ENCODE measurements around the gene PITPNM3. TPM values are rescaled to one million over a fixed set of nuclear protein-coding genes. Genes with fewer than 3 reads are reported as not detected.

The PITPNM3 gene
- total and polyA plus RNA-seq, 2 of the 8 experiments (the other 6 are each of a cell fraction or from before 2014, with no cell fraction given), result 1.7 to 3.1 TPM

GRCh38 chr17:6557040-6557438, 684 bp upstream of the PITPNM3 start:
- TF ChIP-seq EGR1 (IDR thresholded peaks at IDR 0.05; ENCODE audit: borderline replicate concordance, low read depth, low read length) (no peak), TAF1 (IDR thresholded peaks at IDR 0.05; ENCODE audit: low read depth, low read length) (no peak), SUZ12 (IDR thresholded peaks at IDR 0.05; ENCODE audit: low read length) (peak; percentile 47), NRF1 (IDR thresholded peaks at IDR 0.05; ENCODE audit: low read depth, low read length) (no peak), RXRA (IDR thresholded peaks at IDR 0.05; ENCODE audit: insufficient read depth, low read depth, low read length) (no peak)
- Histone ChIP-seq H3K4me1 (replicated peaks in 1 of 4; ENCODE audit: control insufficient read depth in 3 of 4, insufficient read depth in 4 of 4, low read length in 3 of 4) (peaks cover 4 to 13% (median 10%) of the 10 kb centered on the region in 4 experiments), H3K23me2 (ENCODE audit: low read depth, low read length) (peaks cover 14% of the 10 kb centered on the region; the same call in 1 of the 2 replicates), H2AK5ac (ENCODE audit: low read depth, low read length) (no peak overlapping the region), H3K4me2 (ENCODE audit: insufficient read depth in 1 of 2, low read depth in 2 of 2, low read length in 2 of 2) (peak overlapping the region; percentile 72 to 83), H3K14ac (ENCODE audit: insufficient read length) (no peak overlapping the region), H3K4ac (replicated peaks; ENCODE audit: insufficient read length, low read depth, low read length) (no peak overlapping the region), H4K8ac (ENCODE audit: extremely low read depth, insufficient read depth, low read length) (no peak overlapping the region), H3K27me3 (replicated peaks in 1 of 4; ENCODE audit: control insufficient read depth in 3 of 4, extremely low read depth in 1 of 4, insufficient read depth in 3 of 4, low read length in 3 of 4) (peaks cover 14 to 42% (median 36%) of the 10 kb centered on the region in 4 experiments), H2BK12ac (ENCODE audit: low read depth, low read length) (no peak overlapping the region), H4K91ac (replicated peaks; ENCODE audit: insufficient read length, low read length) (no peak overlapping the region), H4K20me1 (replicated peaks in 1 of 2; ENCODE audit: control insufficient read depth in 1 of 2, insufficient read depth in 2 of 2, low read length in 2 of 2) (peaks cover 0 to 5% of the 10 kb centered on the region in 2 experiments), H2BK20ac (ENCODE audit: low read length) (no peak overlapping the region), H3K23ac (ENCODE audit: insufficient read length) (no peak overlapping the region), H2BK120ac (replicated peaks; ENCODE audit: low read depth, low read length) (no peak overlapping the region), H4K5ac (ENCODE audit: insufficient read length, low read depth, low read length) (no peak overlapping the region), H2BK15ac (ENCODE audit: low read length) (no peak overlapping the region), H3K79me2 (ENCODE audit: control insufficient read depth in 1 of 2, insufficient read depth in 2 of 2, low read length in 2 of 2) (no peaks in the 10 kb centered on the region), H3K79me1 (ENCODE audit: low read depth, low read length) (no peaks in the 10 kb centered on the region), H3K9ac (replicated peaks in 1 of 4; ENCODE audit: extremely low read depth in 1 of 4, low read depth in 3 of 4, low read length in 3 of 4) (no peak overlapping the region), H3K36me3 (ENCODE audit: control insufficient read depth in 2 of 4, insufficient read depth in 4 of 4, low read length in 3 of 4) (no peaks in the 10 kb centered on the region), H2BK5ac (ENCODE audit: low read depth, low read length) (no peak overlapping the region), H3K27ac (ENCODE audit: low read depth, low read length) (no peak overlapping the region), H3K56ac (replicated peaks; ENCODE audit: insufficient read length, low read depth, low read length) (no peak overlapping the region), H3K9me3 (ENCODE audit: insufficient read depth in 2 of 2, low read depth in 1 of 2, low read length in 1 of 2) (no peaks in the 10 kb centered on the region), H2AFZ (ENCODE audit: low read length) (no peak overlapping the region), H3K4me3 (ENCODE audit: extremely low read depth in 1 of 4, insufficient read depth in 2 of 4, low read depth in 3 of 4, low read length in 4 of 4) (peak overlapping the region; percentile 54 to 76 (median 64); a peak in 6 of 8 replicates), H3K18ac (ENCODE audit: extremely low read depth, low read length) (no peak overlapping the region; the same call in 1 of the 2 replicates)
- FAIRE-seq (no peak), DNase-seq (ENCODE audit: low read depth in 1 of 2, low spot score in 2 of 2) (no peak)
- 43% methylated on average over 9 of the region's 9 CpGs; no CpG with 5 or more reads in 1 of the 2 experiments for WGBS, 2 experiments (ENCODE audit: extremely low coverage in 1 of 2, insufficient coverage in 1 of 2, insufficient read length in 1 of 2, insufficient replicate concordance in 2 of 2, low coverage in 1 of 2, low lambda C conversion rate in 2 of 2, missing lambda C conversion rate in 1 of 2)
- ChIA-PET POLR2A (ENCODE audit: partially characterized antibody) (interaction anchor here (0.6 to 1.4 kb wide), 2 partner anchors 11 to 183 kb away, joined by 3 to 5 read pairs; no protein-coding TSS in a partner anchor), CTCF (ENCODE audit: partially characterized antibody) (interaction anchor here (0.7 to 1.3 kb wide), 2 partner anchors 8 to 22 kb away, joined by 3 to 4 read pairs; no protein-coding TSS in a partner anchor)
